ENCODE data around the gene ADAMTS3. TPM values are rescaled to one million over a fixed set of nuclear protein-coding genes. Genes with fewer than 3 reads are reported as not detected.
A peak's percentile ranks its signal among the peaks of the same experiment; 100 is the strongest.

Gene ADAMTS3
- total and polyA plus RNA-seq, 9 of the 15 experiments (the other 6 are each of a cell fraction or from before 2014, with no cell fraction given) = 4.0 to 18.0 (median 12.1) TPM

- TF ChIP-seq ZNF280A (IDR thresholded peaks at IDR 0.05; ENCODE audit: low read depth, partially characterized antibody) (no peak), CEBPZ (IDR thresholded peaks at IDR 0.05; ENCODE audit: borderline replicate concordance, low read depth, low read length) (no peak), CREB3L1 (IDR thresholded peaks at IDR 0.05; ENCODE audit: borderline replicate concordance, low read depth) (peak; percentile 55; the same call in 1 of the 2 replicates), TBL1XR1 (IDR thresholded peaks at IDR 0.05; ENCODE audit: low read length in 2 of 2) (peak; percentile 39 to 77; a peak in 3 of 4 replicates), EWSR1 (IDR thresholded peaks at IDR 0.05; ENCODE audit: borderline replicate concordance, low read depth, partially characterized antibody) (no peak), PHB (CRISPR knock-in tag; IDR thresholded peaks at IDR 0.05) (no peak), ZNF23 (CRISPR knock-in tag; IDR thresholded peaks at IDR 0.05) (no peak), ZNF76 (CRISPR knock-in tag; IDR thresholded peaks at IDR 0.05; ENCODE audit: borderline replicate concordance) (no peak), NFE2L1 (tag; IDR thresholded peaks at IDR 0.05; ENCODE audit: borderline replicate concordance, low read depth) (no peak), ZNF146 (CRISPR knock-in tag; IDR thresholded peaks at IDR 0.05; ENCODE audit: unreplicated experiment) (no peak), CBX1 (IDR thresholded peaks at IDR 0.05; ENCODE audit: low read depth) (peak; percentile 39; the same call in 1 of the 2 replicates), POLR2A (conservative IDR thresholded peaks at IDR 0.05) (peak; percentile 81), MTA3 (IDR thresholded peaks at IDR 0.05; ENCODE audit: borderline replicate concordance) (0 out of 2 replicates have a peak, but pooled peaks have one; percentile 43), ZKSCAN8 (CRISPR knock-in tag; IDR thresholded peaks at IDR 0.05) (peak; percentile 55; the same call in 1 of the 2 replicates), ZNF24 (IDR thresholded peaks at IDR 0.05) (no peak)
- TF ChIP-seq, protein P1, sequence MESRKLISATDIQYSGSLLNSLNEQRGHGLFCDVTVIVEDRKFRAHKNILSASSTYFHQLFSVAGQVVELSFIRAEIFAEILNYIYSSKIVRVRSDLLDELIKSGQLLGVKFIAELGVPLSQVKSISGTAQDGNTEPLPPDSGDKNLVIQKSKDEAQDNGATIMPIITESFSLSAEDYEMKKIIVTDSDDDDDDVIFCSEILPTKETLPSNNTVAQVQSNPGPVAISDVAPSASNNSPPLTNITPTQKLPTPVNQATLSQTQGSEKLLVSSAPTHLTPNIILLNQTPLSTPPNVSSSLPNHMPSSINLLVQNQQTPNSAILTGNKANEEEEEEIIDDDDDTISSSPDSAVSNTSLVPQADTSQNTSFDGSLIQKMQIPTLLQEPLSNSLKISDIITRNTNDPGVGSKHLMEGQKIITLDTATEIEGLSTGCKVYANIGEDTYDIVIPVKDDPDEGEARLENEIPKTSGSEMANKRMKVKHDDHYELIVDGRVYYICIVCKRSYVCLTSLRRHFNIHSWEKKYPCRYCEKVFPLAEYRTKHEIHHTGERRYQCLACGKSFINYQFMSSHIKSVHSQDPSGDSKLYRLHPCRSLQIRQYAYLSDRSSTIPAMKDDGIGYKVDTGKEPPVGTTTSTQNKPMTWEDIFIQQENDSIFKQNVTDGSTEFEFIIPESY (CRISPR knock-in tag; IDR thresholded peaks at IDR 0.05) = no peak
- TF ChIP-seq, protein P2, sequence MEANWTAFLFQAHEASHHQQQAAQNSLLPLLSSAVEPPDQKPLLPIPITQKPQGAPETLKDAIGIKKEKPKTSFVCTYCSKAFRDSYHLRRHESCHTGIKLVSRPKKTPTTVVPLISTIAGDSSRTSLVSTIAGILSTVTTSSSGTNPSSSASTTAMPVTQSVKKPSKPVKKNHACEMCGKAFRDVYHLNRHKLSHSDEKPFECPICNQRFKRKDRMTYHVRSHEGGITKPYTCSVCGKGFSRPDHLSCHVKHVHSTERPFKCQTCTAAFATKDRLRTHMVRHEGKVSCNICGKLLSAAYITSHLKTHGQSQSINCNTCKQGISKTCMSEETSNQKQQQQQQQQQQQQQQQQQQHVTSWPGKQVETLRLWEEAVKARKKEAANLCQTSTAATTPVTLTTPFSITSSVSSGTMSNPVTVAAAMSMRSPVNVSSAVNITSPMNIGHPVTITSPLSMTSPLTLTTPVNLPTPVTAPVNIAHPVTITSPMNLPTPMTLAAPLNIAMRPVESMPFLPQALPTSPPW (CRISPR knock-in tag; IDR thresholded peaks at IDR 0.05) = peak; percentile 78
Measured at GRCh38 chr4:72567821-72568675, 973 bp downstream of the ADAMTS3 start (continued).

Measured in K562 (cell line).